Measurements from ENCODE around the gene AKAP3.
A peak's percentile ranks its signal among the peaks of the same experiment; 100 is the strongest.

Gene AKAP3

DNA sequence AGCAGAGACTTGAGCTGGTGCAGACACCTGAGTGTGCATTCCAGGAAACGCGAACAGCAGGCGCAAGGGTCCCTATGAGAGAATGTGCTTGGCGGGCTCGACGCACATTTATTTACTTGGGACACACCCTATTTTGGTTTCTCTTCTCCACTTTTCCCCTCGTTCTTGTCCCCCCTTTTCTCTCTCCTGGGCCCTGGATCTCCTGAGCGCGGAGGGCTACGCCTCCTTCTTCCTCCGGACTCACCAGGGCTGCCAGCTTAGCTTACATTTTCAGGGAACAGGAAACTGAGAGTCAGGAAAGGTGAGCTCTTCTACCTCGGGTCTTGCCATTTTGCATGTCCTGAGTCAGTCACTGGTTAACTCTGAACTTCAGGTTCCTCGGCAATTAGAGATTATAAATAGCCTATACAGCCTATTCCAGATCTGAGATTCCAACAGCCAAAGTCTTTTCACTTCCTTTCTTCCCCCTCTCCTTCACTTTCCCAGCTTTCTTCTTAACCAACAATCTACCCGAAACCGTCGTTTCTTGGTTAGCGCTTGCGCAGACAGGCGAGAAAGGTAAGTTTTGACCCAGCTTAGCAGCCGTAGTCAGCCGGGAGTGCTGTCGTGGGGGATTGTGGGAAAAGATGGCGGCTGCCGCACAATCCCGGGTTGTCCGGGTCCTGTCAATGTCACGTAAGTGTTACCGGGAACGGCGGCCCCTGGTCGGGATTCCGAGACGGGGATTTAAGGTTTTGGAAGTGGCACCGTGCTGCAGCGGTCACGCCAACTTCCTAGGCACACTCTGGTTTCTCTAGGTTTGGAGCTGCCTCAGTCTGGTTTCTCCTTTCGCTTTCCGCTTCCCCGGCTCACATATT, at the start of gene AKAP3, which contains the start of gene NDUFA9:
Gene AKAP3 (minus strand): TSS at position 551 of the 857 bp plus-strand sequence. CDS start 10,855 bp downstream, outside the sequence.
Gene NDUFA9 (plus strand): TSS at position 614 of the 857 bp plus-strand sequence. CDS start 13 bp downstream, at position 627.
- DNase-seq: peak; percentile 75

DNA sequence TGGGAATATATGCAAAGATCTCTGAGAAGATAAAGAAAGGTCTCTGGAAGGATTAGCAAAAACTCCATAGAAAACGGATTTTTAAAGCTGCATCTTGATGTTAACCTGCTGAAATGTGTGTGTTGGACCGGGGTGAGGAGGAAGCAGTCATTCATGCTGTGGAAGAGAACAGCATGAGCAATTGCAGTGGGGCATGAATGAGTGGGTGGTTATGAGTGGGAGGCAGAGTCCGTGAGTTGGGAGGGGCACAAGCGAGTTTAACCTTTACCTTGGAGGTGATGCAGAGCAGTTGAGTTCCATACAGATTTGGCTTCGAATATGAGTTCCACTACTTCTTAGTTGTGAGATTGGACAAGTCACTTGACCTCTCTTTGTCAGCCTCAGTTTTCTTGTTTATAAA, 41.9 kb upstream of the AKAP3 start:
- DNase-seq: no peak

DNA sequence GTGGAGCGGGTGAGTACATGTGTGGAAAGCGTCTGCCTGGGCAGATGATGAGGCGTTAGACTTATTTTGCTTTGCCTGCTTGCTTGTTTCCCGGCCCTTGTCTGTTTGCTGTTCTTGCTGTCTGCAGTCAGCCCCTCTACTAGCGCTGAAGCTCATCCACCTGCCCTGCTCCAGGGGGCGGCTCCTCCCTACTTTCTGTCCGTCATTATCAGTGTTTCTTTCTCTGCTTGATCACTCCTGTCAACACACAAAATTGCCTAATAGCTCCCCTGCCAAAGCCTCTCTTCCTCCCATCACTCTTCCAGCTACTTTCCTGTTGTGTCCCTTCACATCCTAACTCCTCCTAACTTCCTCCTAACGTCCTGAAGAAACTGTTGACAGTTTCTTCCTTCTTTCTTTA, 36.5 kb upstream of the AKAP3 start:
- no peak for DNase-seq

- no peak for DNase-seq
Measured at GRCh38 chr12:4681732-4682131, 32.9 kb upstream of the AKAP3 start.

GRCh38 chr12:4679711-4680110, 30.9 kb upstream of the AKAP3 start:
- no peak for DNase-seq

DNA sequence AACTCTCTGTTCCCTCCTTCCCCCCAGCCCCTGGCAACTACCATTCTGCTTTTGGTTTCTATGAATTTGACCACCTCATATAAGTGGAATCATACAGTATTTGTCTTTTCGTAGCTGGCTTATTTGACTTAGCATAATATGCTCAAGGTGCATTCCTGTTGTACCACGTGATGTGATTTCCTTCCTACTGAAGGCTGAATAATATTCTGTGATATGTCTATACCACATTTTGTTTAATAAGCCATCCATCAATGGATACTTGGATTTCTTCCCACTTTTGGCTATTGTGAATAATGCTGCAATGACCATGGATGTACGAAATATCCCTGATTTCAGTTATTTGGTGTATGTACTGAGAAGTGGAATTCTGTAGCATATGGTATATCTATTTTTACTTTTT, 16.4 kb upstream of the AKAP3 start:
- DNase-seq: no peak

DNA sequence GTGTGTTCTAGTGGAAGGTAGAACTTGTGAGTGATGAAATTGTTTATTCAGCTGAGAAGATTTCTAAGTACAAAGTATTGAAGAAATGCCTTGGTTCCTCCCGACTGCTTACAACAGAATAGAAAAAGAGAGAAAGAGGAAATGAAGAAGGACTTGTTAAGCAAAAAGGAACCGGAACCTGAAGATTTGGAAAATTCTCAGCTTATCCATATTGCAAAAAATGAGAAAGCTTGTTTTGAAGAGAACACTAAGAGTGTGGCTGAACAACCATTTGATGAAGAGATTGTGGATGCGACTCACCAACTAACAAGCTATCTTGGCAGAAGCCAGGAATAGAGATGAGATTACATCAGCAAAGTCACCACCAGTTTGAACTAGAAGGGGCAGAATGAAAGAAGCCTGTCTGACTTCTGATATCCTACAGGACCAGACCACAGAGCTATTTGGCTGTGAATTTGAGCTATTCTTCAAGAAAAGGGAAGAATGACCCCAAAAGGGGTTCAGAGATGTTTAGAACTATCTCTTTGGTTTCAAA, 15.2 kb upstream of the AKAP3 start:
- DNase-seq: no peak

DNA sequence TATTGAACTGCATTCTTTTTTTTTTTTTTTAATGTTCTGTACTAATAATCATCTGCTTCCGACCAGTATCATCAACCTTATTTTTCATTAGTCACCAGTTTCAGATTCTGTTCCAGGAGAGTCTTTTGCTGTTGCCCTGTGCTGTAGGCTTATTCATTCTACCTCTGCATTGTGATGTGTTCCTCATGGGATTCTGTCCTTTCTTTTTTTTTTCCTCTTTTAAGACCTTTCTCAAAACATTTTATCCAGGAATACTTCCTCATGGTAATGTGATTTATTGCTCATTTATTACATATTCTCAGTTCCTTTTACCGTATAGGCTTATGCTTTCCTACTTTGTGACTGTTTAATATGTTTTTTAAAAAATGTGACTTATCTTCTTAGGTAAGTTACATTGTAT, 4.8 kb upstream of the AKAP3 start:
- DNase-seq: no peak

DNA sequence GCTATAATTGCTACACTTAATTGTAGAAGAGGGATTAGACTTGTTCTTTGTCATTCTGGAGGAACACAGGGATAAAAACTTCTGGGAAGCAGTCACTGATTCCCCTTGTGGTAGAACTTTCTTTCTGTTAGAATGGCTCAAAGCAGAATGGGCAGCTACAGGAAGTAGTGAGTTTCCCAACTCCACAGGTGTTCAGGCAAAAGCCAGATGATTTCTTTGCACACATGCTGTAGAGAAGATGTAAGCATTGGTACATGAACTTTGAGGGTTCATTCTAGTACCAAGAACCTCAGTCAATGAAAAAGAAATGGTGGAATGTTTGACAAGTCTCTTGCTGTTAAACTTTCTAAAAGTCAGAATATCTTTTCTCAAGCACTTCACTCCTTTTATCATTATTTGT, 4.4 kb upstream of the AKAP3 start:
- DNase-seq: no peak

GRCh38 chr12:4649358-4649661, 459 bp upstream of the AKAP3 start:
- no peak for DNase-seq

DNA sequence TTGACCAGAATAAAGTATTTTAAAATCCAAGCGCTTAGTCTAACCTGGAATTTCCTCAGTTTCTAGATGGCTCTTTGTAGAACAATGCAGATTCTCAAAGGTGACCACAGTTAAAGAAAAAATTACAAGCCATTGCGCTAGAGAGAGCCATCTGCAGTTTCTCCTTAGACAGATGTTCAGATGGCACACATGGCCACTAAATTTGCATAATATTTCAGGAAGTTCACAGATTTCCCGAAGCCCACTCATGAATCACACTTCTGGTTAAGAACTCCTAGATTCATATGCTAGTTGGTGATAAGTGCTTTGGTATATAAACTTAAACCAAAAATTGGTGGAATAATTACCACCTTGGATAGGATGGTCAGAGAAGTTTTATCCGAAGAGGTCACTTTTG, 749 bp downstream of the AKAP3 start:
- no peak for DNase-seq

GRCh38 chr12:4645023-4645422, 3.8 kb downstream of the AKAP3 start:
- no peak for DNase-seq

GRCh38 chr12:4643747-4644146, 5.1 kb downstream of the AKAP3 start:
- DNase-seq: no peak

DNA sequence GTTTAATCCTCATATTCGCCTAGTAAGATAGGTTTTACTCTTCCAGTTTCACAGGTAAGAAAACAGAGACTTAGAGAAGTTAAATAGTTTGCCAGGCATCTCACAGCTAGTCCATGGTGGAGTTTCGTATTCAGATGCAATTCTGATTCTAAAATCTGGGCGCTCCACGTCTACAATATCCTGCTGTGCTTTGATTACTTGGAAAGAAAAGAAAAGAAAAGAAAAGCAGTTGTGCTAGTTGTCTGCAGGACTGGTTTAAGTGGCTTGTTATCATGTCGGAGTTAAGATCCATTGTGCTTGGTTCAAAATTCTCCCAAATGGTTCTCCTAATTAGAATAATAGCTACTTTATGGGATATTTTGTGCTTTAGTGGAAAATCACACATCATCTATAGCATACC, 18.6 kb downstream of the AKAP3 start:
- no peak for DNase-seq

- DNase-seq: no peak
Measured at GRCh38 chr12:4628406-4628805, 20.4 kb downstream of the AKAP3 start.

DNA sequence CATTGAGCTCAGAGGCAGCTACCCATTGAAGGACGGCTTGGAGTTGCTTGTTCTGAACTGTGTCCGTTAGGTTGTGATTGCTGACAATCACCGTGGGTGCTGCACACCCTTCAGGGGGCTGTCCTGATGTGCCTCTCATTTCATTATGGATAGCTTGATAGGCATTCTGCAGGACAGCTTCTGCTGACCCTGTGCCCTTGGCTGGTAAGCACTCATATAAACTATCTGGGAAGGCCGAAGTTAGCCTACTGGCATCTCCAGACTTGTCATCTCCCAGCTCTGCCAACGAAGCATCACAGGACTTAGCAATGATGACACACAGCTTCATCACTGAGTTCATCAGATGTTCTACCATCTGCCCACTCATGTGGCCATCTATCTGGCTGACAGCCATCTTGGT, 22.3 kb downstream of the AKAP3 start:
- no peak for DNase-seq

GRCh38 chr12:4621511-4621910, 27.3 kb downstream of the AKAP3 start:
- DNase-seq: no peak

- DNase-seq: no peak
Measured at GRCh38 chr12:4615667-4616066, 33.2 kb downstream of the AKAP3 start.

DNA sequence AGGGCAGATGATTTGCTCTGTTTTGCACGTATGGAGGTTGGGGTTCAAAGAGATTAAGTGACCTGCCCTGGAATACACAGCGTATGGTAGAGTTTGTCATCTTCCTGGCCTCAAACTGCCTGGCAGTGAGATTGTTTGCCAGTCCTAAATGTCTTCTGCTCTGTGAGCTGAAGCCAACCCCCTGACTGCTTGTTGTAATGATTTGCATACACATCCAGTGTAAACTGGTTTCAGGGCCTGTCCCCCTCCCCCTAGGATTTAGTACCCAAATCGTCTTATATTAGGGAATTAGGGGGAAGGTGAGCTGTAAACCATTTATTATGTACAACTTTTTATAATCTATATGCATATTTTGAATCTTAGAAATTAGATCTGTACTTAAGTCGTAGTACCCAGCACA, 38.4 kb downstream of the AKAP3 start:
- DNase-seq: no peak

DNA sequence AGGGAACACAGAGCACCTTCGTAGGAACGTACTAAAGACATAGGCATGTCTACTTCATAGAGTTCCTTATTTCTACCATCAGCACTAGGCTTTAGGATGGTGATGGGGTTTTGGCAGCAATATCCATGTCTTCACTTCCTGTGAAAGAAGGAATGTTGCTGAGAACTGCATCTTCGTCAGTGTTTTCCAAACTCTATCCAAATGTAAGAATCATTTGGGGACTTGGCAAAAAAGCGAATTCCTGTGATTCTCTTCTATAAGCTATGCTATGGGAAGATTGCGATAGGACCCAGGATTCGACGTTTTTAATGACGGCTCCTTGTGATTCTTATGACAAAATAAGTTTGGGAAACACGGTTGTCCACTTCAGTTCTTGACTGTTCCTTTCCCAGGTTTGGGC, 39.8 kb downstream of the AKAP3 start:
- no peak for DNase-seq

DNA sequence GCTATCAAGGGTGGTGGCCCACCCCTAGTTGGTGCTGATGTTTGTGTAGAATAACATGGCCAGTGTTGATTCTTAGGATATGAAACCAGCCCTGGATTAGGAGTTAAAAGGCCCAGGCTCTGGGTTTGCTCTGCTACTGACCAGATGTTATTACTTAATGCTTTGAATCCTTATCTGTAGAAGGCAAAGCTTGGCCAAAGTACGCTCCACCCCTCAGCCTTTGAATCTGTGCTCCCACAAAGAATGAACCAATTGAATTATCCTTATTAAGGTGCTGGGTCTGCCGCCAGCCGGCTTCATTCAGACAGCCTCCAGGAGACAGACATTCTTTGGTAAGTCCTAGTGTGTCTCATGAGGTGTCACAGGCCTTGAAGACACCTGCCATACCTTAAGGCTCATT, 41.8 kb downstream of the AKAP3 start:
- DNase-seq: no peak

- peak; percentile 78 for DNase-seq
Measured at GRCh38 chr12:4604684-4605193, 44.1 kb downstream of the AKAP3 start.

DNA sequence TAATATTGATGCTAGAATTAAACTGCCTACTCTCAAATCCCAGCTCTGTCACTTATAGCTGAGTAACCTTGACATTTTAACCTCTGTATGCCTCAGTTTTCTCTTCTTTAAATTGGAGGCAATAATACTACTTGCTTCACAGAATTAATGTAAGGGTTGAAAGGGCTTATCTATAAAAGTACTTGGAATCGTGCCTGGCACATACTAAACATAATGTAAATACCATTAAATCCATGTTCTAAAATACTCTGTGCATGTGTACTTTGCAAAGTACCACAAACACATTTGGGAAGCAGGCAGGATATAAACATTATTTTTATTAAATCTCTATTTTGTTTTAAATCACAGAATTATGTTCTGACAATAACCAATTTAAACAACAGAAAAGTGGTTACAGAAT, 44.9 kb downstream of the AKAP3 start:
- DNase-seq: no peak

DNA sequence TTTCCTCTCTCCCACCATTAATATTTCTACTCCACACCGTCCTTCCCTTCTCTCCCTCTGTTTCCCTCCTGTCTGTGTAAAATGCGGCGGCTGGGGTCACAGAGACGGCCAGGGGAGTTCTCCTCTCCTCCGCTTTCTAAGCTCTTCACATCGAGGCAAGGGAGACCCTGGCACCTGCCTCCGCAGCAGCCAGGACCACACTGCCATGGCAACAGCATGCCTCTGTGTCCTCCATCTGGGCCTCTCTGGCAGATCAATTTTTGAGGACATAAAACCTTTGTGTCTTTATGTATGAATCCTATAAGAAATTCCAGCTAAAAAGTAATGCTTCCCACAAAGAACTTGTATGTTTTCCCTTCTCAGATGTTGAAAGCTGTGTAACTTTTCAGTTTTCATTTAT, 45.4 kb downstream of the AKAP3 start:
- DNase-seq: no peak

DNA sequence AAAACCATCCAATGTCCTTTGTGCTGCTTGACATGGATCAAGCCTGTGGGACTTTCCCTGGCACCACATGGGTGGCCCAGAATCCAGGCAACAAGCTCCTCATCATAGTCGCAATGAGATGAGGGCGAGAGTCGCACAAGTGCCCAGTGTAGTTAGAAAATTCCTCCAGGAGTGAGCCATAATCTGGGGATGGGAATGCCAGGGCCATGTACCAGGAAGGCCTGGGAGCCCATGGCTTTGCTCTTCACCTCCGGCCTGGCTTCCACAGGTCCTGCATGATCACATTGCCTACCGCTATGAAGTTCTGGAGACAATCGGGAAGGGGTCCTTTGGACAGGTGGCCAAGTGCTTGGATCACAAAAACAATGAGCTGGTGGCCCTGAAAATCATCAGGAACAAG, 53.0 kb downstream of the AKAP3 start:
- DNase-seq: no peak
